HG03354 (cell line): ENCODE data around the gene KCNN3.

ENCODE experiments used
- ATAC-seq: cut with Tn5 transposase; IDR thresholded peaks from one replicate; pipeline ENCODE4 v1.9.1; 2021; ENCODE audit warnings: mild to moderate bottlenecking; ENCODE audit not compliant: unreplicated experiment, poor library complexity, severe bottlenecking

Gene KCNN3

GRCh38 chr1:154778275-154778674, 91.8 kb downstream of the KCNN3 start:
- no peak for ATAC-seq

- ATAC-seq: no peak
These were observed 92.3 kb downstream of the KCNN3 start for GRCh38 chr1:154777781-154778180.

GRCh38 chr1:154777154-154777553, 92.9 kb downstream of the KCNN3 start:
- no peak for ATAC-seq

GRCh38 chr1:154775621-154776605, 94.2 kb downstream of the KCNN3 start:
- ATAC-seq: no peak

GRCh38 chr1:154774175-154774855, 95.8 kb downstream of the KCNN3 start:
- no peak for ATAC-seq

GRCh38 chr1:154773551-154773950, 96.5 kb downstream of the KCNN3 start:
- no peak for ATAC-seq

- no peak for ATAC-seq
These were observed 97.2 kb downstream of the KCNN3 start for GRCh38 chr1:154772606-154773506.

GRCh38 chr1:154772056-154772455, 98.0 kb downstream of the KCNN3 start:
- no peak for ATAC-seq

- ATAC-seq: no peak
These were observed 99.0 kb downstream of the KCNN3 start for GRCh38 chr1:154770897-154771594.

GRCh38 chr1:154769193-154769895, 100.7 kb downstream of the KCNN3 start:
- no peak for ATAC-seq

- no peak for ATAC-seq
These were observed 101.5 kb downstream of the KCNN3 start for GRCh38 chr1:154768456-154769125.

GRCh38 chr1:154767315-154768240, 102.5 kb downstream of the KCNN3 start:
- no peak for ATAC-seq

GRCh38 chr1:154765970-154766369, 104.1 kb downstream of the KCNN3 start:
- no peak for ATAC-seq

GRCh38 chr1:154764773-154765172, 105.3 kb downstream of the KCNN3 start:
- ATAC-seq: no peak

- no peak for ATAC-seq
These were observed 105.9 kb downstream of the KCNN3 start for GRCh38 chr1:154764181-154764580.

- ATAC-seq: peak; percentile 58
These were observed 109.6 kb downstream of the KCNN3 start for GRCh38 chr1:154760469-154760933.

GRCh38 chr1:154759793-154760192, 110.3 kb downstream of the KCNN3 start:
- no peak for ATAC-seq
